ENCODE data around the gene CARD10. TPM values are rescaled to one million over a fixed set of nuclear protein-coding genes. Genes with fewer than 3 reads are reported as not detected.

The CARD10 gene
- total RNA-seq, 4 donors from 2014 or later = 6.5 to 17.3 (median 11.0) TPM

DNA sequence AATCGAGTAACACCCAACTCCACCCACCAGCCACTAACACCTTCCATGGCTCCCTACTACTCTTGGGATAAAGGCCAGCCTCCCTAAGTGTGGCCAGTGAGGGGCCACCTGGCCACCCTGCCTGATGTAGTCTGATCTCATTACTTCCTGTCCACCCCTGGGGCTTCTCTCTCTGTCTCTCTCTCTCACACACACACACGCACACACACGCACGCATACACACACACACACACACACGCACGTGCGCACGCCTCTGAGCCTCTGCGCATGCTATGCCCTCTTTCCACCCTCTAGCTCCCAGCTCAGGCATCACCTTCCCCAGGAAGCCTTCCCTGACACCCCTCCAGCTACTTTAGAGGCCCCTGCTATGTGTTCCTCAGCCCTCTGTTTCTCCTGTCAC lies 37.0 kb downstream of the CARD10 start:
- Histone ChIP-seq H3K4me1 (peaks cover 9 to 26% of the 10 kb centered on the region in 2 donors), H3K27ac (no peak overlapping the region), H3K9me3 (no peaks in the 10 kb centered on the region), H3K36me3 (no peaks in the 10 kb centered on the region), H3K4me3 (replicated peaks in 1 of 3) (no peak overlapping the region), H3K27me3 (no peaks in the 10 kb centered on the region)
- DNase-seq = no peak
- no peak for TF ChIP-seq POLR2A (IDR thresholded peaks at IDR 0.05)
- TF ChIP-seq, protein P1, sequence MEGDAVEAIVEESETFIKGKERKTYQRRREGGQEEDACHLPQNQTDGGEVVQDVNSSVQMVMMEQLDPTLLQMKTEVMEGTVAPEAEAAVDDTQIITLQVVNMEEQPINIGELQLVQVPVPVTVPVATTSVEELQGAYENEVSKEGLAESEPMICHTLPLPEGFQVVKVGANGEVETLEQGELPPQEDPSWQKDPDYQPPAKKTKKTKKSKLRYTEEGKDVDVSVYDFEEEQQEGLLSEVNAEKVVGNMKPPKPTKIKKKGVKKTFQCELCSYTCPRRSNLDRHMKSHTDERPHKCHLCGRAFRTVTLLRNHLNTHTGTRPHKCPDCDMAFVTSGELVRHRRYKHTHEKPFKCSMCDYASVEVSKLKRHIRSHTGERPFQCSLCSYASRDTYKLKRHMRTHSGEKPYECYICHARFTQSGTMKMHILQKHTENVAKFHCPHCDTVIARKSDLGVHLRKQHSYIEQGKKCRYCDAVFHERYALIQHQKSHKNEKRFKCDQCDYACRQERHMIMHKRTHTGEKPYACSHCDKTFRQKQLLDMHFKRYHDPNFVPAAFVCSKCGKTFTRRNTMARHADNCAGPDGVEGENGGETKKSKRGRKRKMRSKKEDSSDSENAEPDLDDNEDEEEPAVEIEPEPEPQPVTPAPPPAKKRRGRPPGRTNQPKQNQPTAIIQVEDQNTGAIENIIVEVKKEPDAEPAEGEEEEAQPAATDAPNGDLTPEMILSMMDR (IDR thresholded peaks at IDR 0.05) = no peak
- intact Hi-C loops (cut with DNase I) = no loop called here
- 81 to 91% methylated on average over 9 of the region's 9 CpGs for WGBS, 2 donors

DNA sequence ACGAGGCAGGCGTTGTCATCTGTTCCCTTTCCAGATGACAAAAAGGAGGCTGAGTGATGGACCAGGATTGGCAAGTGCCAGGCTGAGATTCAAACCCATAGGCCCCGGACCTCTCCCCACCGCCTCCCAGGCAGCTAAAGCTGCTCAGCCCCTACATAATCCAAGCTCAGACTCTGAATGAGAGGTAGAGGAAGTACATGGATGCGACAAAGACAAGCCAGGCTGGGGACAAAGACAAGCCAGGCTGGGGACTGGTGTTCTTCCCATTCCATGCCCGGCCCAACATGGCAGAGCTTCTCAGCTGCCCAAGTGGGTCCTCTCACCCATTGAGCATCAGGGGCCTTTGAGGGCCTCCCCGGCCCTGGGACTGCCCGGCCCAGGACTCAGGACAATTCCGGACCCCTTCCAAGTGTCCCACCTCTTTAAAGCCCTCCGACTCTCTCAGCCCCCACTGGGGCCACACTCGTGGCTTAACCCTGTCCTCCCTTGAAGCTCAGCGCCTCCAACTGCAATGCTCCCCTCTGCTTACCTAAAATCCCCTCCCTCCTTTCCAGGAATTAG lies 37.8 kb downstream of the CARD10 start:
- no peak overlapping the region for H3K4me3 ChIP-seq (replicated peaks in 1 of 3)
- TF ChIP-seq POLR2A (IDR thresholded peaks at IDR 0.05) = no peak
- DNase-seq = no peak
- peaks cover 9 to 22% of the 10 kb centered on the region in 2 donors for H3K4me1 ChIP-seq
- H3K27ac ChIP-seq = no peak overlapping the region
- intact Hi-C loops (cut with DNase I) = no loop called here
- H3K36me3 ChIP-seq = no peaks in the 10 kb centered on the region
- H3K9me3 ChIP-seq = no peaks in the 10 kb centered on the region
- H3K27me3 ChIP-seq = no peaks in the 10 kb centered on the region
- WGBS, 2 donors = 73 to 79% methylated on average over 12 of the region's 12 CpGs

DNA sequence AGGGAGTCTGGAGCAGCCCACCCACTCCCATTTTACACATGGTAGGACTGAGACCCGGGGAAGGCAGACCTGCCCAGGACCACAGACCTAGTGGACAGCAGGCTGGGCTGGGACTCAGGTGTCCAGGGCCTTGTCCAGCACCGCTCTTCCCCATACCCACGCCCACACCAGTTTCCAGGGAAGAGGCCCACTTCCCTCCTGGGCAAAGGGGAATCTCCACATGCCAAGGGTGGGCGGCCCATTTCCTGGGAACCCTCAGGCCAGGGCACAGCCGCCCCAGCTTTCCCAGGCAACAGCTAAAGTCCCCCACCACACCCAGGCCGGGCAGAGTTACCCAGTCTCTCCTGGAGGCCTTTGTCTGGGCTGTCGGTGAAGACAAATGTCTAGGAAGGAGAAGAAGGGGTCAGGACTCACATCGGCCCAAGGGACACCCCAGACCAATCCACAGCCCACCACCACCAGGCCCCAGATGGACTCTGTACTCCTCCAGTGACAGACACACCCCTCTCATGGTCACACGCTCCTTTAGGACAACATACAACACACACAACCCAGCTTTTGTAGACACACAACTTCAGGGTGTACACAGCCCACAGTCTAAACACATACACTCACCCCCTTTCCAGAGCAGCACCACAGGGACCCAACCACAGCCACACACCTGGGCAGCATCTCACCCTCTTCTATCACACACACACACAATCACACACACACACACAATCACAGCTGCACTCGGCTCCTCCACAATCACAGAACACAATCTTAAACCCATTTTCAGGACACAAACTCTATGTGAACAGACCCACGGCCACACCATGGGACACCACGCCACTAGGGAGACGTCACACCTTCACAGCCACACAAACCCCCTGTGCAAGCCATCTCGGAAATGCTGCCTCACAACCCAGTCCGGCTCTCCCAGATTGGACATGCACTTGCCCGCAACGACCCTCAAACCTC lies 38.5 kb downstream of the CARD10 start:
- H3K4me1 ChIP-seq = peaks cover 9 to 15% of the 10 kb centered on the region in 2 donors
- TF ChIP-seq, protein P1 (IDR thresholded peaks at IDR 0.05) = no peak
- TF ChIP-seq POLR2A (IDR thresholded peaks at IDR 0.05) = no peak
- DNase-seq = no peak
- no peaks in the 10 kb centered on the region for H3K9me3 ChIP-seq
- intact Hi-C loops (cut with DNase I) = no loop called here
- no peaks in the 10 kb centered on the region for H3K27me3 ChIP-seq
- no peaks in the 10 kb centered on the region for H3K36me3 ChIP-seq
- 83 to 85% methylated on average over 15 to 17 of the region's 17 CpGs for WGBS, 2 donors
- no peak overlapping the region for H3K4me3 ChIP-seq (replicated peaks in 1 of 3)
- no peak overlapping the region for H3K27ac ChIP-seq

DNA sequence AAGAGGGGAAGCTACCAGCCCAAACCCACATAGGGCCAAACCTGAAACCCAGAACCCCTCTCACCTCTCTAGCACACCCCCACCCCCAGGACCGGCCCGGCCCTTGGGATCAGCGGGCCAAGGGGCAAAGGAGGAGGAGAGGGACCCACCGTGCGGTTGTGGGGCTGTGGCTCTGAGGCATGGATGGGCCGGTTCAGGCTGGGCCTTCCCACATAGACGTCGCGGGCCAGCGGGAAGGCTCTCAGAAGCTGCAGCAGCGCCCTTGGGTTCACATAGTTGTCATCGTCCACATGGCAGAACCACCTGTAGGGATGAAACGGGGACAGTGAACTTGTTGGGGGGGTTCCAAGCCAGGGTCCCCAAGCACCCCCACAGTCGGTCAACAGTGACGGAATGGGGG lies 40.0 kb downstream of the CARD10 start:
- Histone ChIP-seq H3K27ac (no peak overlapping the region), H3K4me3 (replicated peaks in 1 of 3) (no peak overlapping the region), H3K9me3 (no peaks in the 10 kb centered on the region), H3K36me3 (no peaks in the 10 kb centered on the region), H3K27me3 (no peaks in the 10 kb centered on the region), H3K4me1 (peaks cover 8 to 13% of the 10 kb centered on the region in 2 donors)
- intact Hi-C loops (cut with DNase I) = no loop called here
- 82 to 90% methylated on average over 15 of the region's 15 CpGs for WGBS, 2 donors
- no peak for DNase-seq
- TF ChIP-seq POLR2A (IDR thresholded peaks at IDR 0.05) = no peak
- TF ChIP-seq, protein P1 (IDR thresholded peaks at IDR 0.05) = no peak

DNA sequence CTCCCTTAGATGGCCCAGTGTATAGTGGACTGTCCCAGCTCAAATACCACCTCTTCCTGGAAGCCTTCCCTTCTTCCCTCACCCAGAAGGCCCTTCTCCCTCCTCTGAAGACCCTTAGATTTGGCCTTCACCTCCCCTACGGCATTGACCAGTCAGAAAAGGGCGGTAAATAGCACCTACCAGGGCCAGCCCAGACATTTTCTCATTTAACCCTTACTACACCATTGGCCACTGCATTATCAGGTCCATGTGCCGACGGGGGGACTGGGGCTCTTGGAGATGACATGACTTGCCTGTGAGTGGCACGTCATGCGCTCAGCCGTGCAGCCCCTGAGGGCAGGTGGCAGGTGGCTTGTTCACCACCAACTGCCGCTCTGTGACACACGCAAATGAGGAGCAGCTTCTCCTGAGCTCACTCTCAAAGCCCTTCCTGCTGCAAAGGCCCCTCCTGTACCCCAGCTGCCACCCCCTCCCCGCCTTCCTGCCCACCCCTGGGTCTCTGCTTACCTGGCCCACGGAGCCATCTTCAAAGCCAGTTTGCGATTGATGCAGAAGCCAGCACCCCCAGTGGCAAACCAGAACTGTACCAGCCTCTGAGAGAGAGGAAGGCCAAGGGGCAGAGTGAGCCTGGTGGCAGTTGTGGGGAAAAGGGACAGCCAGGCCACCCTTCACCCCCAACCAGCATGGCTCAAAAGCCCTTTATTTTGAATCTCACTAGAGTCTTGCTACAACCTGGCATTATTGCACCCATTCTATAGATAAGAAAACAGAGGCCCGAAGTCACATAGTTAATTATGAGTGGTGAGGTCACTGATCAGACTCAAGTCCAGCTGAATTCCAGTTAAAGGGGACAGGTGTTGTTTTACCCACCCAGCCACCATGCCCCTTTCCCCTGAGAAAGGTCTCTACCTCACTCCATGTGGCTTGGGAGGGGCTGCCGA lies 42.6 kb downstream of the CARD10 start:
- no peaks in the 10 kb centered on the region for H3K27me3 ChIP-seq
- no peaks in the 10 kb centered on the region for H3K9me3 ChIP-seq
- TF ChIP-seq, protein P1 (IDR thresholded peaks at IDR 0.05) = no peak
- TF ChIP-seq POLR2A (IDR thresholded peaks at IDR 0.05) = no peak
- 68 to 81% methylated on average over 10 to 14 of the region's 14 CpGs for WGBS, 2 donors
- H3K27ac ChIP-seq = no peak overlapping the region
- no peak overlapping the region for H3K4me3 ChIP-seq (replicated peaks in 1 of 3)
- no peak for DNase-seq
- H3K4me1 ChIP-seq = no peaks in the 10 kb centered on the region
- H3K36me3 ChIP-seq = no peaks in the 10 kb centered on the region
- intact Hi-C loops (cut with DNase I) = no loop called here
